ENCODE results near the gene G6PC2.
"Not testable (repeated sequence)": the region's sequence is repeated elsewhere in the genome, so short reads cannot be mapped to it uniquely, and the experiment has no call there.

GRCh38 chr2:168870824-168871223, 30.3 kb upstream of the G6PC2 start:
- TF ChIP-seq BHLHE40 (IDR thresholded peaks at IDR 0.05; ENCODE audit: borderline replicate concordance); HDGF (IDR thresholded peaks at IDR 0.05; ENCODE audit: borderline replicate concordance); FOXM1 (IDR thresholded peaks at IDR 0.05; ENCODE audit: borderline replicate concordance); L3MBTL2 (conservative IDR thresholded peaks at IDR 0.05); FOXA1 (IDR thresholded peaks at IDR 0.05); ELF4 (IDR thresholded peaks at IDR 0.05); SP1 (IDR thresholded peaks at IDR 0.05); CTBP1 (IDR thresholded peaks at IDR 0.05; ENCODE audit: borderline replicate concordance); PKNOX1 (IDR thresholded peaks at IDR 0.05); ARNT (IDR thresholded peaks at IDR 0.05): not testable (repeated sequence)

Measured in HEK293T (cell line).